GM12878 (cell line): ENCODE results near the gene PPP4C. TPM values are rescaled to one million over a fixed set of nuclear protein-coding genes. Genes with fewer than 3 reads are reported as not detected.

Experiments
- BCLAF1 ChIP-seq: fragments of 450-650 bp; IDR thresholded peaks from 2 replicates; pipeline ENCODE4 v1.6.1; 2017; ENCODE audit warnings: antibody characterized with exemption, mild to moderate bottlenecking, moderate library complexity
- BHLHE40 ChIP-seq, 2 experiments: fragments of 450-650 bp in 1 of 2; IDR thresholded peaks; 2 replicates each; pipeline ENCODE4 v1.6.1; 2011 to 2017; ENCODE audit warnings: low read depth in 2 of 2, borderline replicate concordance in 1 of 2, improper control_type of control experiment in 1 of 2, low read length in 1 of 2, mild to moderate bottlenecking in 1 of 2
- CBX3 ChIP-seq: fragments of 200-600 bp; sonication (generic); IDR thresholded peaks from 2 replicates; pipeline ENCODE4 v1.6.1; 2016; ENCODE audit warnings: low read depth, borderline replicate concordance
- CHD2 ChIP-seq: IDR thresholded peaks from 2 replicates; pipeline ENCODE4 v1.6.1; 2011; ENCODE audit warnings: low read depth, low read length, improper control_type of control experiment, borderline replicate concordance
- DPF2 ChIP-seq: fragments of 450-650 bp; IDR thresholded peaks from 2 replicates; pipeline ENCODE4 v1.6.1; 2017; ENCODE audit warnings: mild to moderate bottlenecking
- EZH2 ChIP-seq: IDR thresholded peaks from 2 replicates; pipeline ENCODE4 v1.6.1; 2012; ENCODE audit warnings: low read depth, mild to moderate bottlenecking, control low read depth, inconsistent platforms, low read length, borderline replicate concordance; ENCODE audit not compliant: control insufficient read depth
- FOXK2 ChIP-seq: fragments of 450-650 bp; IDR thresholded peaks from 2 replicates; pipeline ENCODE4 v1.6.1; 2017; ENCODE audit warnings: mild to moderate bottlenecking, moderate library complexity
- IKZF2 ChIP-seq, 2 experiments: fragments of 450-650 bp; IDR thresholded peaks; 2 replicates each; pipeline ENCODE4 v1.6.1; 2017; ENCODE audit warnings: mild to moderate bottlenecking in 2 of 2, moderate library complexity in 2 of 2
- JUNB ChIP-seq: IDR thresholded peaks from 2 replicates; pipeline ENCODE4 v1.6.1; 2016; ENCODE audit warnings: antibody characterized with exemption, mild to moderate bottlenecking
- LARP7 ChIP-seq: fragments of 450-650 bp; IDR thresholded peaks from 2 replicates; pipeline ENCODE4 v1.6.1; 2017; ENCODE audit warnings: mild to moderate bottlenecking
- NBN ChIP-seq: fragments of 450-650 bp; IDR thresholded peaks from 2 replicates; pipeline ENCODE4 v1.6.1; 2016
- POLR2A ChIP-seq: IDR thresholded peaks from 2 replicates; pipeline ENCODE4 v1.6.1; 2011; ENCODE audit warnings: low read depth, mild to moderate bottlenecking, low read length
- POU2F2 ChIP-seq: IDR thresholded peaks from 3 replicates; pipeline ENCODE4 v1.6.1; 2011; ENCODE audit warnings: low read depth, mild to moderate bottlenecking, low read length, borderline replicate concordance
- RFX5 ChIP-seq: IDR thresholded peaks from 2 replicates; pipeline ENCODE4 v1.6.1; 2011; ENCODE audit warnings: low read depth, low read length, improper control_type of control experiment
- SIX5 ChIP-seq: IDR thresholded peaks from 2 replicates; pipeline ENCODE4 v1.6.1; 2011; ENCODE audit warnings: mild to moderate bottlenecking, low read depth, low read length, moderate library complexity; ENCODE audit not compliant: severe bottlenecking
- TARDBP ChIP-seq: IDR thresholded peaks from 2 replicates; pipeline ENCODE4 v1.6.1; 2016; ENCODE audit warnings: borderline replicate concordance
- polyA plus RNA-seq, 11 experiments: library from polyadenylated mRNA; depleted of rRNA in 4 of 11; unstranded in 6 of 11; stranded (reverse) in 5 of 11; fragments of >200 nt; fragmentation: Nextera tagmentation in 4 of 11; fragmentation: Illumina TruSeq in 1 of 11; extraction: Ambion mirVana in 4 of 11; extraction: Trizol in 1 of 11; gene quantifications; 1 replicate in 1 of 11; 2 replicates in 10 of 11; pipeline versions ENCODE4 v1.2.1 to v1.2.3, GENCODE V29; 2011 to 2016; ENCODE audit warnings: inconsistent platforms in 2 of 11, missing spikeins in 2 of 11, low read depth in 1 of 11
- total RNA-seq, 4 experiments: library from RNA; depleted of rRNA in 3 of 4; stranded (reverse); fragments of >200 nt in 3 of 4; fragmentation: Illumina TruSeq in 1 of 4; extraction: Trizol in 1 of 4; gene quantifications; 2 replicates each; pipeline versions ENCODE4 v1.2.1 to v1.2.3, GENCODE V29; 2013 to 2021
- TF ChIP-seq, protein P1 (sequence below): IDR thresholded peaks from 2 replicates; pipeline ENCODE4 v1.6.1; 2012; ENCODE audit warnings: low read depth, low read length, improper control_type of control experiment
- TF ChIP-seq, protein P2 (sequence below): IDR thresholded peaks from 2 replicates; pipeline ENCODE4 v1.6.1; 2012; ENCODE audit warnings: improper control_type of control experiment, low read depth, low read length; ENCODE audit not compliant: insufficient replicate concordance
- TF ChIP-seq, protein P3 (sequence below): fragments of 450-650 bp; IDR thresholded peaks from 2 replicates; pipeline ENCODE4 v1.6.1; 2014; ENCODE audit warnings: mild to moderate bottlenecking

PPP4C gene
- total and polyA plus RNA-seq, 10 of the 15 experiments (the other 5 are each of a cell fraction or from before 2014, with no cell fraction given), result 2.7 to 240 (median 124) TPM

- TF ChIP-seq, protein P1, sequence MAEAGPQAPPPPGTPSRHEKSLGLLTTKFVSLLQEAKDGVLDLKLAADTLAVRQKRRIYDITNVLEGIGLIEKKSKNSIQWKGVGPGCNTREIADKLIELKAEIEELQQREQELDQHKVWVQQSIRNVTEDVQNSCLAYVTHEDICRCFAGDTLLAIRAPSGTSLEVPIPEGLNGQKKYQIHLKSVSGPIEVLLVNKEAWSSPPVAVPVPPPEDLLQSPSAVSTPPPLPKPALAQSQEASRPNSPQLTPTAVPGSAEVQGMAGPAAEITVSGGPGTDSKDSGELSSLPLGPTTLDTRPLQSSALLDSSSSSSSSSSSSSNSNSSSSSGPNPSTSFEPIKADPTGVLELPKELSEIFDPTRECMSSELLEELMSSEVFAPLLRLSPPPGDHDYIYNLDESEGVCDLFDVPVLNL, result no peak
- no peak for TF ChIP-seq BCLAF1
- TF ChIP-seq, protein P2, sequence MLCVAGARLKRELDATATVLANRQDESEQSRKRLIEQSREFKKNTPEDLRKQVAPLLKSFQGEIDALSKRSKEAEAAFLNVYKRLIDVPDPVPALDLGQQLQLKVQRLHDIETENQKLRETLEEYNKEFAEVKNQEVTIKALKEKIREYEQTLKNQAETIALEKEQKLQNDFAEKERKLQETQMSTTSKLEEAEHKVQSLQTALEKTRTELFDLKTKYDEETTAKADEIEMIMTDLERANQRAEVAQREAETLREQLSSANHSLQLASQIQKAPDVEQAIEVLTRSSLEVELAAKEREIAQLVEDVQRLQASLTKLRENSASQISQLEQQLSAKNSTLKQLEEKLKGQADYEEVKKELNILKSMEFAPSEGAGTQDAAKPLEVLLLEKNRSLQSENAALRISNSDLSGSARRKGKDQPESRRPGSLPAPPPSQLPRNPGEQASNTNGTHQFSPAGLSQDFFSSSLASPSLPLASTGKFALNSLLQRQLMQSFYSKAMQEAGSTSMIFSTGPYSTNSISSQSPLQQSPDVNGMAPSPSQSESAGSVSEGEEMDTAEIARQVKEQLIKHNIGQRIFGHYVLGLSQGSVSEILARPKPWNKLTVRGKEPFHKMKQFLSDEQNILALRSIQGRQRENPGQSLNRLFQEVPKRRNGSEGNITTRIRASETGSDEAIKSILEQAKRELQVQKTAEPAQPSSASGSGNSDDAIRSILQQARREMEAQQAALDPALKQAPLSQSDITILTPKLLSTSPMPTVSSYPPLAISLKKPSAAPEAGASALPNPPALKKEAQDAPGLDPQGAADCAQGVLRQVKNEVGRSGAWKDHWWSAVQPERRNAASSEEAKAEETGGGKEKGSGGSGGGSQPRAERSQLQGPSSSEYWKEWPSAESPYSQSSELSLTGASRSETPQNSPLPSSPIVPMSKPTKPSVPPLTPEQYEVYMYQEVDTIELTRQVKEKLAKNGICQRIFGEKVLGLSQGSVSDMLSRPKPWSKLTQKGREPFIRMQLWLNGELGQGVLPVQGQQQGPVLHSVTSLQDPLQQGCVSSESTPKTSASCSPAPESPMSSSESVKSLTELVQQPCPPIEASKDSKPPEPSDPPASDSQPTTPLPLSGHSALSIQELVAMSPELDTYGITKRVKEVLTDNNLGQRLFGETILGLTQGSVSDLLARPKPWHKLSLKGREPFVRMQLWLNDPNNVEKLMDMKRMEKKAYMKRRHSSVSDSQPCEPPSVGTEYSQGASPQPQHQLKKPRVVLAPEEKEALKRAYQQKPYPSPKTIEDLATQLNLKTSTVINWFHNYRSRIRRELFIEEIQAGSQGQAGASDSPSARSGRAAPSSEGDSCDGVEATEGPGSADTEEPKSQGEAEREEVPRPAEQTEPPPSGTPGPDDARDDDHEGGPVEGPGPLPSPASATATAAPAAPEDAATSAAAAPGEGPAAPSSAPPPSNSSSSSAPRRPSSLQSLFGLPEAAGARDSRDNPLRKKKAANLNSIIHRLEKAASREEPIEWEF, result no peak
- TF ChIP-seq SIX5, result peak; percentile 98
- no peak for TF ChIP-seq JUNB
- TF ChIP-seq NBN, result no peak
- no peak for TF ChIP-seq RFX5
- peak; percentile 67; the same call in 2 of the 3 replicates for TF ChIP-seq POU2F2
- TF ChIP-seq LARP7, result peak; percentile 79; the same call in 1 of the 2 replicates
- no peak for TF ChIP-seq CBX3
- no peak for TF ChIP-seq IKZF2 (IDR thresholded peaks at IDR 0.05)
- no peak; the same call in 1 of the 2 replicates for TF ChIP-seq CHD2
- peak; percentile 95 for TF ChIP-seq TARDBP
- no peak for TF ChIP-seq EZH2
- TF ChIP-seq BHLHE40 (IDR thresholded peaks at IDR 0.05; ENCODE audit: borderline replicate concordance in 1 of 2, low read depth in 2 of 2, low read length in 1 of 2), result peak; percentile 41 to 51; a peak in 3 of 4 replicates
- TF ChIP-seq, protein P3, sequence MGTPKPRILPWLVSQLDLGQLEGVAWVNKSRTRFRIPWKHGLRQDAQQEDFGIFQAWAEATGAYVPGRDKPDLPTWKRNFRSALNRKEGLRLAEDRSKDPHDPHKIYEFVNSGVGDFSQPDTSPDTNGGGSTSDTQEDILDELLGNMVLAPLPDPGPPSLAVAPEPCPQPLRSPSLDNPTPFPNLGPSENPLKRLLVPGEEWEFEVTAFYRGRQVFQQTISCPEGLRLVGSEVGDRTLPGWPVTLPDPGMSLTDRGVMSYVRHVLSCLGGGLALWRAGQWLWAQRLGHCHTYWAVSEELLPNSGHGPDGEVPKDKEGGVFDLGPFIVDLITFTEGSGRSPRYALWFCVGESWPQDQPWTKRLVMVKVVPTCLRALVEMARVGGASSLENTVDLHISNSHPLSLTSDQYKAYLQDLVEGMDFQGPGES, result no peak
- peak; percentile 84 for TF ChIP-seq POLR2A
- no peak for TF ChIP-seq FOXK2
- peak; percentile 14; the same call in 1 of the 2 replicates for TF ChIP-seq DPF2
Measured at GRCh38 chr16:30091474-30092372, 15.9 kb downstream of the PPP4C start, which contains the start of gene TBX6 (continued).
